ENCODE measurements around the gene HTT.
A peak's percentile ranks its signal among the peaks of the same experiment; 100 is the strongest.
"Not testable (repeated sequence)": the region's sequence is repeated elsewhere in the genome, so short reads cannot be mapped to it uniquely, and the experiment has no call there.

The HTT gene

GRCh38 chr4:3121596-3121995 is 47.1 kb downstream of the HTT start:
- DNase-seq (ENCODE audit: low spot score) = no peak

DNA sequence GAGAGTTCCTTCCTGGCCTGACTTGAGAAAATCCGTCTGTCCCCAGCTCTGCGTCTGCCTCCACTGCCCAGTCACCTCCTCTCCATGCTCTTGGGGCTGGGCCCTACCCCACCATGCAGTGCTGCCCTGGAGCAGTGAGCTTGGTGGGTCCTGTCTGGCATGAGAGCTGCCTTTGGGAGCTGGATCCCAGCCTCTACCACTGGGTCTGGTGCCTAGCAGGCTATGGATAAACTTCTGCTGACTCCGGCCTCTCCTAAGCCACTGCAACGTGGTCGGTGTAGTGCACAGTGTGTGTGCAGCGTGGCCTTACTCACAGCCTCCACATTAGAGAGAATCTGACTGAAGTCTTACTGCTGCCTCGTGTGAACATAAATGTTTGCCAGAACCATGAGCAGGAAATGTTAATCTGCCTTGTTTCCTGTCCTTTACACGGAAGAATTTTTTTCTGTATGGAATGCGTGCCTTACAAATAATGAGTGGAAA is 47.6 kb downstream of the HTT start:
- no peak for DNase-seq (ENCODE audit: low spot score)

DNA sequence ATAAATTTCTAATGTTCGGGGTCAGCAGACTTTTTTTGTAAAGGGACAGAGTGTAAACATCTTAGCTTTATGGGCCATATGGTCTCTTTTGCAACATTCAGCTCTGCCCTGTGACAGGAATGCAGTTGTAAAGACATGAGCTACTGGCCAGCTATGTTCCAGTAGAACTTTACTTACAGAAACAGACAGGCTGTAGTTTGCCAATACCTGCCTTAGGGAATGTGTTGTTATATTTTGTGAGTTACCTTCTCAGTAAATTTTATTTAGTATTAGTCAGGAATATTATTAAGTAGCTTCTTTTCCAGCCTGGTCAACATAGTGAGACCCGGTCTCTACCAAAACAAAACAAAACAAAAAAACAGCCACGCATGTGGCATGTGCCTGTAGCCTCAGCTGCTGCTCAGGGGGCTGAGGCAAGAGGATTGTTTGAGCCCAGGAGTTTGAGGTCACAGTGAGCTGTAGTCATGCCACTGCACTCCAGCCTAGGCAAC is 48.7 kb downstream of the HTT start:
- DNase-seq (ENCODE audit: low spot score) = no peak

DNA sequence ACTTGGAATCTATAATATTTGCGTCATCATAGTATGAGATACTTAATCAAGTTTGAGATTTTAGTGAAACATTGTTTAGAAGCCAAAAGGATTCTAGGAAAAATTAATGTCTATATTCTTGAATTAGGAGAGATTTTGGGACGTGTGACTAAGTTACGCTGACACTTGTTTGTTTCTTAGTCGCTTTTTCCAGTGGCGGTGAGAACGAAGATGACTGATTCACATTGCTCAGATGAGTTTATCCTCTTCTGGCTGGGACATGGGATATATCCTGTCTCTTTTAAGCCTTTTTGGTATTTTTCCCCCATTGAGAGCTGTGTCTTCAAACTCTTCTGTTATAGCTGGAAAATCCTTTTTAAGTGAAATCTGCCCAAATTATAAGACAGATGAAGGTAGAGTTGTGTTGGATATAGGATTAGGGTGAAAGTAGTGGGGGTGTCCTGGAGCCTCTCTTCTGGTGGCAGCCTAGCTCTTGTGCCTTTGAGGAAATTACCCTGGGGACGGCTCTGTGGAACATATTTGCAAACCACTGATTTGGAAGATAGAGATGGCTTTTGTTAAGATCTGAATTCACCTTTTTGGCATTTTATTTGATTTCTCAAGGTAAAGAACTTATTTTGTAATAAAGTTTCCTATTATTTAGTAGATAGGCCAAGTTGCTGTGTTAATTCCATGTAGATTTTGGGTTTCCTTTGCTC is 49.7 kb downstream of the HTT start:
- DNase-seq (ENCODE audit: low spot score) = no peak

DNA sequence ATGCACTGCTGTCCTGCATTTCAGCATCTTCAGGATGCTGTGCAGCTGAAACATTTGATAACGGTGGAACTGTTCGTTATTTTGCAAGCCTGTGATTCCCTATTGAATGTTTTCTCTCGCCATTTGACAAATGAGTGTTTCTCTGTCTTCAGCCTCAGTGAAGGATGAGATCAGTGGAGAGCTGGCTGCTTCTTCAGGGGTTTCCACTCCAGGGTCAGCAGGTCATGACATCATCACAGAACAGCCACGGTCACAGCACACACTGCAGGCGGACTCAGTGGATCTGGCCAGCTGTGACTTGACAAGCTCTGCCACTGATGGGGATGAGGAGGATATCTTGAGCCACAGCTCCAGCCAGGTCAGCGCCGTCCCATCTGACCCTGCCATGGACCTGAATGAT is 52.6 kb downstream of the HTT start:
- no peak for DNase-seq (ENCODE audit: low spot score)

DNA sequence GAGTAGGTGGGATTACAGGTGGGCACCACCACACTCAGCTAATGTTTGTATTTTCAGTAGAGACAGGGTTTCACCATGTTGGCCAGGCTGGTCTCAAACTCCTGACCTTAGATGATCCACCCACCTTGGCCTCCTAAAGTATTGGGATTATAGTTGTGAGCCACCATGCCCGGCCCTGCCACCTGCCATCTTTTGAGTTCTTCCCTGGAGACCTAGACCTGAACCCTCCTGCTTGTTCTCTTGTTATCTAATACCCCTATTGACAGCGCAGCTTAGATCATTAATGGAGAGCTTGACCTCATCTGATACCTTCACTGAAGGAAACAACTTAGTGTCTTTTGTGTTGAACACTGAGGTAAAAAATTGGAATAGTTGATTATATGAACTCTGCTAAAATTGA is 53.6 kb downstream of the HTT start:
- no peak for DNase-seq (ENCODE audit: low spot score)

GRCh38 chr4:3128976-3129375 is 54.5 kb downstream of the HTT start:
- no peak for DNase-seq (ENCODE audit: low spot score)

- no peak for DNase-seq (ENCODE audit: low spot score)
These were observed 55.7 kb downstream of the HTT start for GRCh38 chr4:3130201-3130600.

DNA sequence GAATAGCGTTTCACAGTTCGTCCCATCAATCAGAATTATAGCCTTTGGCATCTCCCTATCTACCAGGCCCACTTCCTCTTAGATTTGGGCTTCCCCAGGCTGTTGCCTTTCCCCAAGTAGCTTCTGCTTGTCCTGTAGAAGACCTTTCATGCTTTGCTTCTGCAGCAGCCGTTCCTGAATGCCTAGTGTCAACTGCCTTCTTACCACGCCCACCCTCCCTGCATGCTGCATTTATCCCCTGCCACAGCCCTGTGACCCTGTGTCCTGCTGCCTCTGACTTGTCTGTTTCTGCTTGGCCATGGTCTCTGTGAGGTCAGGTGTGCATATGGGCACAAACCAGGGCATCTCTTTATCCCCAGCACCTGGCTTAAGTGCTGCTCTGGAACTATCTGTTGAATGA is 56.3 kb downstream of the HTT start:
- no peak for DNase-seq (ENCODE audit: low spot score)

DNA sequence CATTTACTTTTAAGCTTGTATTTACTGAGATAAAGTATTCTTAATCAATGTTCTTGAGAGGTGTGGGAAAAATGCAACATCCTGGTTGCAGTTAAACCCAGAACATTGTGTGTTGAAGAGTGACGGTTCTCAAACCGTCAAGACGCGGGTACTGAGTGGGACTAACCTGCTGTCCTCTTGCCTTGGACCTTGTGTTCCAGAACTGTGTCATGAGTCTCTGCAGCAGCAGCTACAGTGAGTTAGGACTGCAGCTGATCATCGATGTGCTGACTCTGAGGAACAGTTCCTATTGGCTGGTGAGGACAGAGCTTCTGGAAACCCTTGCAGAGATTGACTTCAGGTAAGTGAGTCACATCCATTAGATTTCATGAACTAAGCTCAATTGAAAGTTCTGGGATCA is 59.7 kb downstream of the HTT start:
- DNase-seq (ENCODE audit: low spot score) = no peak

DNA sequence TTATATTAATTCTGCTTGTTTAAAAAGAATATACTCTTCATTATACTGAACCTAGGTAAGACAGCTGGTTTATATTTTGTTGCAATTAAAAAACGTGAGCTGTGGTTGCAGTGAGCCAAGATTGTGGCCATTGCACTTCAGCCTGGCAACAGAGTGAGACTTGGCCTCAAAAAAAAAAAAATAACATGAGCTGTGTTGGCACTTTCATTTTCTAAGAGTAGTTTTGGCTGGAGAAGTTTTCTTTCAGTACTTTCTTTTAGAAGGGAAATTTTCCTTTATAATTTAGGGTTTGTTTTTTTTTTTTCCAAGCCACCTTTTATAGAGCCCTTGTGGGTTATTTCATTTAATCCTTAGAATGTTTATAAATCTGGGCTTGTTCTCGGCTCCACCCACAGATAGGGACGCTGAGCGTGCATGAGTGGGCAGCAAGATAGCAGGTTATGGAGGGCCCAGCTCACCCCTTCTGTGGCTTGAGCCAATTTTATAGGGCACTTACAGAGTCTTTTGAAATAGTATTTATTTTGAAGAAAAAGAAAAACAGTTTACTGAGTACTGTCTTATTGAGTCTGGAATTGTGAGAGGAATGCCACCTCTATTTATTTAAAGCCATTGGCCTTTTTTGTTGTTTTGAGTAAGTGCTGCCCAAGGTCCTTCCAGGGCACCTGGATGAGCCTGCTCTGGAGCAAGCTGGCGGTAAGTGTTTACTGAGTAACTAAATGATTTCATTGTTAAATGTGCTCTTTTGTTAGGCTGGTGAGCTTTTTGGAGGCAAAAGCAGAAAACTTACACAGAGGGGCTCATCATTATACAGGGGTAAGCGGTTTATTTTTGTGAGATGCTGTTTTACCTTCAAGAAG is 60.9 kb downstream of the HTT start:
- DNase-seq (ENCODE audit: low spot score) = no peak

GRCh38 chr4:3136454-3136853 is 62.0 kb downstream of the HTT start:
- no peak for DNase-seq (ENCODE audit: low spot score)

DNA sequence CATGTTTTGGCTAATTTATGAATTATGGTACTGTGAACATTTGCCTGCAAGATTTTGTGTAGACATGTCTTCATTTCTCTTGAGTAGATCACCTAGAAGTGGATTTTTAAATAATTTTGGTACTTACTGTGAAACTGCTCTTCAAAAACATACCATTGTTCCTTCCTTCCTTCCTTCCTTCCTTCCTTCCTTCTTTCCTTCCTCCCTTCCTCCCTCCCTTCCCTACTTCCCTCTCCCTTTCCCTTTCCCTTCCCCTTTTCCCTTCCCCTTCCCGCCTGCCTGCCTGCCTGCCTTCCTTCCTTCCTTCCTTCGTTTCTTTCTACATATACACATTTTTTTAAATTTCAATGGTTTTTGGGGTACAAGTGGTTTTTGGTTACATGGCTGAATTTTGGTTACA is 63.4 kb downstream of the HTT start:
- DNase-seq (ENCODE audit: low spot score) = no peak

GRCh38 chr4:3145234-3145924 is 70.9 kb downstream of the HTT start:
- DNase-seq (ENCODE audit: low spot score) = no peak

GRCh38 chr4:3148926-3149325 is 74.4 kb downstream of the HTT start:
- no peak for DNase-seq (ENCODE audit: low spot score)

DNA sequence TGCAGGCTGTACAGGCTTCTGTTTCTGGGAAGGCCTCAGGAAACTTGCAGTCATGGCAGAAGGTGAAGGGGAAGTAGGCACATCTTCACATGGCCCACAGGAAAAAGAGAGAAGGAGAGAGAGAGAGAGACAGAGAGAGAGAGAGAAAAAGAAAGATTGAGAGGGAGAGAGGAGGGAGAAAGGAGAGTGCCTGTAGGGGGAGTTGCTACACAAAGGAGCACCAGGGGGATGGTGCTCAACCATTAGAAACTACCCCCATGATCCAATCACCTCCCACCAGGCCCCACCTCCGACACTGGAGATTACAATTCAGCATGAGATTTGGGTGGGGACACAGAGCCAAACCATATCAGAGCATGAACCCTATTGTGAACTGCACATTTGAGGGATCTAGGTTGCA is 76.8 kb downstream of the HTT start:
- not testable (repeated sequence) for DNase-seq (ENCODE audit: low spot score)

GRCh38 chr4:3157366-3157765 is 82.9 kb downstream of the HTT start:
- DNase-seq (ENCODE audit: low spot score) = no peak

DNA sequence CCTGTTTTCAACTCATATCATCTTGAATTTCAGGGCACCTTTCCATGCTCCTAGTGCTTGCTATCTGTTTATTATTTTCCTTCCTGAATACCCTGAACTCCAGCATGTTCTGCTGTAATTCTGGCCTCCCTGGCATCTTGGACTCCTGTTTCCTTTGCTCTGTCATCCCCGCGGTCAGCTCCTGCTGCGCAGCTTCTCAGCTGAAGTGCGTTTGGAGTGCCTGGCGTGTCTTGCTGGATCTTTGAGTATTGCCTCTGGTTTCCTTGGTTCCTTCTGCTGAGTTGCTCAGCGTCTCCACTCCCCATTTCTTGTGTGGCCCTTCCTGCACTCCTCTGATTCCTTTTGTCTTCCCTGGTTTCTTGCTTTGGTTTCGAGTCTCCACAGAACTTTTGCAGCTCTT is 84.4 kb downstream of the HTT start:
- DNase-seq (ENCODE audit: low spot score) = no peak

- DNase-seq (ENCODE audit: low spot score) = no peak
These were observed 86.0 kb downstream of the HTT start for GRCh38 chr4:3160438-3160837.

DNA sequence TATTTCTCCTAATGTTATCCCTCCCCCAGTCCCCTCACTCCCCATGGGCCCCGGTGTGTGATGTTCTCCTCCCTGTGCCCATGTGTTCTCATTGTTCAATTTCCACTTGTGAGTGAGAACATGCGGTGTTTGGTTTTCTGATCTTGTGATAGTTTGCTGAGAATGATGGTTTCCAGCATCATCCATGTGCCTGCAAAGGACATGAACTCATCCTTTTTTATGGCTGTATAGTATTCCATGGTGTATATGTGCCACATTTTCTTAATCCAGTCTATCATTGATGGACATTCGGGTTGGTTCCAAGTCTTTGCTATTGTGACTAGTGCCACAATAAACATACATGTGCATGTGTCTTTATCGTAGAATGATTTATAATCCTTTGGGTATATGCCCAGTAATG is 86.6 kb downstream of the HTT start:
- not testable (repeated sequence) for DNase-seq (ENCODE audit: low spot score)

DNA sequence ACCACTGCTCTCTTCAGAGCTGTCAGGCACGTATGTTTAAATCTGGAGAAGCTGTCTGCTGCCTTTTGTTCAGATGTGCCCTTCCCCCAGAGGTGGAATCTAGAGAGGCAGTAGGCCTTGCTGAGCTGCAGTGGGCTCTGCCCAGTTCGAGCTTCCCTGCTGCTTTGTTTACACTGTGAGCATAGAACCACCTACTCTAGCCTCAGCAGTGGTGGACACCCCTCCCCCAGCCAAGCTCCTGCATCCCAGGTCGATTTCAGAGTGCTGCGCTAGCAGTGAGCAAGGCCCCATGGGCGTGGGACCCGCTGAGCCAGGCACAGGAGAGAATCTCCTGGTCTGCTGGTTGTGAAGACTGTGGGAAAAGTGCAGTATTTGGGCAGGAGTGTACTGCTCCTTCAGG is 92.0 kb downstream of the HTT start:
- not testable (repeated sequence) for DNase-seq (ENCODE audit: low spot score)

GRCh38 chr4:3168029-3168428 is 93.5 kb downstream of the HTT start:
- peak; percentile 12 for DNase-seq (ENCODE audit: low spot score)

Measured in SK-N-DZ (cell line).